ENCODE measurements around the gene TMCC1. TPM values are rescaled to one million over a fixed set of nuclear protein-coding genes. Genes with fewer than 3 reads are reported as not detected.

Gene TMCC1
- total RNA-seq, 1 experiment from 2014 or later: 6.2 TPM

- no TSS peak for BruUV-seq (replicated peaks)
- ChIA-PET POLR2A (ENCODE audit: unreplicated experiment) (no interaction called here), CTCF (interaction anchor here (1.5 kb wide), 1 partner anchor 132 kb away, joined by 4 read pairs; no protein-coding TSS in a partner anchor)
- no peak overlapping the region for H2AFZ ChIP-seq (ENCODE audit: low read length)
- H3K27ac ChIP-seq (ENCODE audit: low read length): no peak overlapping the region
- no peak overlapping the region for H3K9ac ChIP-seq (ENCODE audit: low read length)
- H3K27me3 ChIP-seq (ENCODE audit: low read length): no peaks in the 10 kb centered on the region
- no peaks in the 10 kb centered on the region for H3F3A ChIP-seq (ENCODE audit: low read length, unreplicated experiment)
- H3K9me3 ChIP-seq (ENCODE audit: low read length): no peaks in the 10 kb centered on the region
- no peak overlapping the region for H3K4me3 ChIP-seq (ENCODE audit: low read length)
- no peak for ATAC-seq
- H3K4me1 ChIP-seq (ENCODE audit: insufficient read depth, low read length): peaks cover 16% of the 10 kb centered on the region
- no peak for DNase-seq
- no peaks in the 10 kb centered on the region for H3K79me2 ChIP-seq (ENCODE audit: low read length)
- H3K9me2 ChIP-seq (replicated peaks; ENCODE audit: low read length): no peaks in the 10 kb centered on the region
- no peaks in the 10 kb centered on the region for H3K36me3 ChIP-seq (ENCODE audit: low read depth, low read length)
- TF ChIP-seq EZH2 (IDR thresholded peaks at IDR 0.05; ENCODE audit: low read length, unreplicated experiment): no peak
- TF ChIP-seq CTCF (conservative IDR thresholded peaks at IDR 0.05; ENCODE audit: low read depth, low read length): no peak
- TF ChIP-seq EZH2phosphoT487 (IDR thresholded peaks at IDR 0.05; ENCODE audit: borderline replicate concordance, low read length): no peak
- intact Hi-C loops (cut with micrococcal nuclease): loop anchor here (10.0 kb wide), 1 partner anchor 382 kb away; no protein-coding TSS in a partner anchor
- no peak overlapping the region for H3K4me2 ChIP-seq (ENCODE audit: low read length)
- no peaks in the 10 kb centered on the region for H4K20me1 ChIP-seq (ENCODE audit: low read length)
Observed at GRCh38 chr3:129622226-129622874, 271.2 kb downstream of the TMCC1 start.

- BruUV-seq (replicated peaks): no TSS peak
- CTCF ChIA-PET: interaction anchor here (1.5 kb wide), 1 partner anchor 131 kb away, joined by 4 read pairs; no protein-coding TSS in a partner anchor
- DNase-seq: no peak
- Histone ChIP-seq H3K4me1 (ENCODE audit: insufficient read depth, low read length) (peaks cover 12% of the 10 kb centered on the region), H2AFZ (ENCODE audit: low read length) (no peak overlapping the region), H3K79me2 (ENCODE audit: low read length) (no peaks in the 10 kb centered on the region), H3K9ac (ENCODE audit: low read length) (no peak overlapping the region), H3K27ac (ENCODE audit: low read length) (no peak overlapping the region), H3K4me2 (ENCODE audit: low read length) (no peak overlapping the region), H4K20me1 (ENCODE audit: low read length) (no peaks in the 10 kb centered on the region), H3K36me3 (ENCODE audit: low read depth, low read length) (no peaks in the 10 kb centered on the region), H3K4me3 (ENCODE audit: low read length) (no peak overlapping the region), H3K27me3 (ENCODE audit: low read length) (no peaks in the 10 kb centered on the region), H3F3A (ENCODE audit: low read length, unreplicated experiment) (no peaks in the 10 kb centered on the region), H3K9me2 (replicated peaks; ENCODE audit: low read length) (no peaks in the 10 kb centered on the region), H3K9me3 (ENCODE audit: low read length) (no peaks in the 10 kb centered on the region)
- POLR2A ChIA-PET (ENCODE audit: unreplicated experiment): no interaction called here
- no peak for TF ChIP-seq EZH2 (IDR thresholded peaks at IDR 0.05; ENCODE audit: low read length, unreplicated experiment)
- no peak for TF ChIP-seq EZH2phosphoT487 (IDR thresholded peaks at IDR 0.05; ENCODE audit: borderline replicate concordance, low read length)
- TF ChIP-seq CTCF (conservative IDR thresholded peaks at IDR 0.05; ENCODE audit: low read depth, low read length): no peak
- intact Hi-C loops (cut with micrococcal nuclease): loop anchor here (10.0 kb wide), 1 partner anchor 383 kb away; no protein-coding TSS in a partner anchor
- ATAC-seq: no peak
Observed at GRCh38 chr3:129621626-129622225, 271.8 kb downstream of the TMCC1 start.
